Measurements from ENCODE around the gene ERN1. TPM values are rescaled to one million over a fixed set of nuclear protein-coding genes. Genes with fewer than 3 reads are reported as not detected.
A peak's percentile ranks its signal among the peaks of the same experiment; 100 is the strongest.

Gene ERN1
- total and polyA plus RNA-seq, 2 of the 13 experiments (the other 11 are each of a cell fraction or from before 2014, with no cell fraction given): 6.0 to 12.7 TPM

GRCh38 chr17:64145375-64145750 is 15.4 kb upstream of the ERN1 start (continued):
- no peak for TF ChIP-seq ZBED4 (CRISPR knock-in tag; IDR thresholded peaks at IDR 0.05; ENCODE audit: borderline replicate concordance)
- no peak for TF ChIP-seq ZNF552 (CRISPR knock-in tag; IDR thresholded peaks at IDR 0.05; ENCODE audit: borderline replicate concordance)
- no peak for TF ChIP-seq ZNF460 (CRISPR knock-in tag; IDR thresholded peaks at IDR 0.05; ENCODE audit: borderline replicate concordance)
- no peak; the same call in 1 of the 2 replicates for TF ChIP-seq ZFP82 (CRISPR knock-in tag; IDR thresholded peaks at IDR 0.05; ENCODE audit: borderline replicate concordance)
- TF ChIP-seq LRRFIP1 (CRISPR knock-in tag; conservative IDR thresholded peaks at IDR 0.05): no peak
- no peak for TF ChIP-seq IRF9 (CRISPR knock-in tag; IDR thresholded peaks at IDR 0.05; ENCODE audit: borderline replicate concordance)
- peak; percentile 97; the same call in 1 of the 2 replicates for TF ChIP-seq ZBTB21 (CRISPR knock-in tag; IDR thresholded peaks at IDR 0.05)
- TF ChIP-seq SRSF1 (optimal IDR thresholded peaks at IDR 0.05; ENCODE audit: low read depth, low read length): no peak
- no peak for TF ChIP-seq GPBP1L1 (CRISPR knock-in tag; IDR thresholded peaks at IDR 0.05)
- TF ChIP-seq ATF1 (CRISPR knock-in tag; IDR thresholded peaks at IDR 0.05): 0 out of 2 replicates have a peak, but pooled peaks have one; percentile 84
- no peak for TF ChIP-seq HOXD1 (CRISPR knock-in tag; IDR thresholded peaks at IDR 0.05)
- TF ChIP-seq TOPORS (CRISPR knock-in tag; IDR thresholded peaks at IDR 0.05): no peak
- TF ChIP-seq HIC2 (CRISPR knock-in tag; IDR thresholded peaks at IDR 0.05; ENCODE audit: low read depth): no peak
- TF ChIP-seq SRF (IDR thresholded peaks at IDR 0.05; ENCODE audit: low read depth, low read length): 0 out of 2 replicates have a peak, but pooled peaks have one; percentile 4
- TF ChIP-seq ZBTB1 (CRISPR knock-in tag; IDR thresholded peaks at IDR 0.05; ENCODE audit: borderline replicate concordance): no peak
- TF ChIP-seq ZNF446 (CRISPR knock-in tag; IDR thresholded peaks at IDR 0.05): no peak
- TF ChIP-seq DMTF1 (CRISPR knock-in tag; IDR thresholded peaks at IDR 0.05): no peak

Data from HepG2 (cell line).